Activated B cell treated with CpG ODN at 0.5 μM for 24 hours (primary cell): ENCODE data around the gene BANP. TPM values are rescaled to one million over a fixed set of nuclear protein-coding genes. Genes with fewer than 3 reads are reported as not detected.

Experiments
- ATAC-seq: fragments of 200-7000 bp; cut with Tn5 transposase; one replicate; pipeline ENCODE4 v1.10.0; 2021; ENCODE audit warnings: low read depth, mild to moderate bottlenecking, moderate library complexity
- CTCF ChIA-PET: fragments of 350-600 bp; sonication (Branson Sonifier 250); formaldehyde crosslinking; loops from one replicate; lab custom pipeline; 2021; ENCODE audit warnings: antibody characterized with exemption; lab: Charles Lee
- POLR2A ChIA-PET: fragments of 350-600 bp; sonication (Branson Sonifier 250); formaldehyde crosslinking; loops from one replicate; lab custom pipeline; 2021; ENCODE audit warnings: antibody characterized with exemption; lab: Charles Lee
- DNase-seq: peaks from one replicate; pipeline ENCODE4 v3.0.0; 2022
- H3K27ac Mint-ChIP-seq: one replicate; pipeline ENCODE4 v1.8.0; 2020; ENCODE audit warnings: mixed read lengths
- H3K27me3 Mint-ChIP-seq: one replicate; pipeline ENCODE4 v1.8.0; 2021; ENCODE audit warnings: mixed read lengths
- H3K36me3 Mint-ChIP-seq: one replicate; pipeline ENCODE4 v1.8.0; 2021; ENCODE audit warnings: low read depth, mixed read lengths
- H3K4me1 Mint-ChIP-seq: one replicate; pipeline ENCODE4 v1.8.0; 2021; ENCODE audit warnings: mixed read lengths
- H3K4me3 Mint-ChIP-seq: one replicate; pipeline ENCODE4 v1.8.0; 2020; ENCODE audit warnings: mild to moderate bottlenecking, mixed read lengths
- H3K9me3 Mint-ChIP-seq: one replicate; pipeline ENCODE4 v1.8.0; 2020; ENCODE audit warnings: mixed read lengths
- intact Hi-C: fragments of 100-400 bp; cut with micrococcal nuclease; formaldehyde crosslinking; loops from one replicate; pipeline ENCODE4 v1.15.1; 2024
- total RNA-seq: library from RNA; stranded (reverse); gene quantifications from 2 replicates; pipeline ENCODE4 v1.2.3, GENCODE V29; 2022
- TF ChIP-seq, protein P1 (sequence below): fragments of 200-600 bp; IDR thresholded peaks from one replicate; pipeline ENCODE4 v1.8.0; 2022; ENCODE audit warnings: antibody characterized with exemption, mild to moderate bottlenecking

Gene BANP
- total RNA-seq, 1 donor from 2014 or later: 72.3 TPM

DNA sequence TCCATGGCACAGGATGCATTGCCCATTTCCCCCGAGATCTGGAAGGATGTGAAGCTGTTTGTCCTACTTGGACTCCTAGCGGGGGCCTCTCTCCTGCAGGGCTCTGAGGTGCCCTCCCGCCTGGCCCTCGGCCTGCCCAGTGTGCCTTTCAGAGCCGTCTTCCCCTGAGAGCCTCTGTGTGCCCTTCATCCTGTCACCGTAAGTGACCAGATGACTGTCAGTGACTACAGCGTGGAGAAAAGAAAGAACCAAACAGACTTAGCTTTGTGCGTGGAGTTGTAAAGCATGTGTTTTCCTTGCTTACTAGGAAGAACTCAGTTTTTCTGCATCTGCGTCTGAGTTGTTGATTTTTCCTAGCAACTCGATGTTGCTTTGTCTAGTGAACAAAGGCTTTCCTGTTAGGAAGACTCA, 56.1 kb downstream of the BANP start:
- ATAC-seq (no peak), DNase-seq (no peak)
- ChIA-PET CTCF (no interaction called here), POLR2A (no interaction called here)
- TF ChIP-seq, protein P1, sequence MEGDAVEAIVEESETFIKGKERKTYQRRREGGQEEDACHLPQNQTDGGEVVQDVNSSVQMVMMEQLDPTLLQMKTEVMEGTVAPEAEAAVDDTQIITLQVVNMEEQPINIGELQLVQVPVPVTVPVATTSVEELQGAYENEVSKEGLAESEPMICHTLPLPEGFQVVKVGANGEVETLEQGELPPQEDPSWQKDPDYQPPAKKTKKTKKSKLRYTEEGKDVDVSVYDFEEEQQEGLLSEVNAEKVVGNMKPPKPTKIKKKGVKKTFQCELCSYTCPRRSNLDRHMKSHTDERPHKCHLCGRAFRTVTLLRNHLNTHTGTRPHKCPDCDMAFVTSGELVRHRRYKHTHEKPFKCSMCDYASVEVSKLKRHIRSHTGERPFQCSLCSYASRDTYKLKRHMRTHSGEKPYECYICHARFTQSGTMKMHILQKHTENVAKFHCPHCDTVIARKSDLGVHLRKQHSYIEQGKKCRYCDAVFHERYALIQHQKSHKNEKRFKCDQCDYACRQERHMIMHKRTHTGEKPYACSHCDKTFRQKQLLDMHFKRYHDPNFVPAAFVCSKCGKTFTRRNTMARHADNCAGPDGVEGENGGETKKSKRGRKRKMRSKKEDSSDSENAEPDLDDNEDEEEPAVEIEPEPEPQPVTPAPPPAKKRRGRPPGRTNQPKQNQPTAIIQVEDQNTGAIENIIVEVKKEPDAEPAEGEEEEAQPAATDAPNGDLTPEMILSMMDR: no peak
- no peaks in the 10 kb centered on the region for H3K9me3 Mint-ChIP-seq
- H3K36me3 Mint-ChIP-seq: peaks cover 87% of the 10 kb centered on the region
- no peak overlapping the region for H3K27ac Mint-ChIP-seq
- intact Hi-C loops: no loop called here
- H3K4me3 Mint-ChIP-seq: no peak overlapping the region
- H3K27me3 Mint-ChIP-seq: no peaks in the 10 kb centered on the region
- peaks cover 37% of the 10 kb centered on the region for H3K4me1 Mint-ChIP-seq

DNA sequence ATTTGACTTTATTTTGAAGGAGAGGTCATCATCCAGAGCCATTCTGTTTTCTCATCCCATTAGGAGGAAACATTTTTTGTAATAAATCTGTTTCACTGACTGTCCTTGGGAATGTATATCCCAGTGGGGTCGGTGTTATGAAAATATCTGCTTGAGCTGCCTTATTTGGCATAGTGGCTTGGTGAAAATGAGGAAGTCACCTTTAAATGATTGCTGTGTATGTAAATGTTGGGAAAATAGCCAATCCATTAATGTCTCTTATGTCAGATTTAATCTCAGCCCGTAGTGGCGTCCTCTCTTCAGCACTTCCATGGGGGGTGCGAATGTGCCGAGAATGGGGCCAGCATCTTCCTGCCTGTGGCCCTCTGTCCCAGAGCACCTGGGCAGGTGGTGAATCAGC, 57.6 kb downstream of the BANP start:
- Mint-ChIP-seq H3K27ac (no peak overlapping the region), H3K27me3 (no peaks in the 10 kb centered on the region), H3K36me3 (peaks cover 92% of the 10 kb centered on the region), H3K9me3 (no peaks in the 10 kb centered on the region), H3K4me3 (no peak overlapping the region), H3K4me1 (peaks cover 37% of the 10 kb centered on the region)
- ChIA-PET POLR2A (interaction anchor here (0.6 kb wide), 1 partner anchor 657 kb away, joined by 3 read pairs; no protein-coding TSS in a partner anchor), CTCF (no interaction called here)
- no peak for DNase-seq
- TF ChIP-seq, protein P1: no peak
- ATAC-seq: no peak
- intact Hi-C loops: no loop called here

DNA sequence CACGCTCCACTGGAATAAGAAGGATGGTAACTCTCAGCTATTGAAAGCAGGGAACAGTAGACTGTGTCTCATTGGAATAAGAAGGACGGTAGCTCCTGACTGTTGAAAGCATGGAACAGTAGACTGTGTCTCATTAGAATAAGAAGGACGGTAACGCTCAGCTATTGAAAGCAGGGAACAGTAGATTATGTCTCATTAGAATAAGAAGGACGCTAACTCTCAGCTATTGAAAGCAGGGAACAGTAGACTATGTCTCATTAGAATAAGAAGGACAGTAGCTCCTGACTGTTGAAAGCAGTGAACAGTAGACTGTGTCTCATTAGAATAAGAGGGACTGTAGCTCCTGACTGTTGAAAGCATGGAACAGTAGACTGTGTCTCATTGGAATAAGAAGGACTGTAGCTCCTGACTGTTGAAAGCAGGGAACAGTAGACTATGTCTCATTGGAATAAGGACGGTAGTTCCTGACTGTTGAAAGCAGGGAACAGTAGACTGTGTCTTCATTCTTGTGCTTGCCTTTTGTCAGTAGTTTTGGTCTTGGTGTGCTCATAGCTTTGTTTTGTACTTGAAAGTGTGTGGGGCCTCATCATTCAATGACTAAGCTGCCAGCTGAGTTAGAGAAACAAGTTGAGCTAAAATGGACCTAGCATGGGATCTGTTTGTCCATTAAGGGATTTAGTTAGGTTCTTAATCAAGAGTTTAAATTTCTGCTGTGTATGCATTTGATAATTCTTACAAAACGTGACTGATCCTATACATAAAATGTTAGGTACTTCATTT, 58.5 kb downstream of the BANP start:
- Mint-ChIP-seq H3K27ac (no peak overlapping the region), H3K27me3 (no peaks in the 10 kb centered on the region), H3K36me3 (peaks cover 88% of the 10 kb centered on the region), H3K4me3 (no peak overlapping the region), H3K4me1 (peaks cover 31% of the 10 kb centered on the region), H3K9me3 (no peaks in the 10 kb centered on the region)
- ChIA-PET CTCF (no interaction called here), POLR2A (interaction anchor here (0.6 kb wide), 1 partner anchor 415 kb away, joined by 9 read pairs; no protein-coding TSS in a partner anchor)
- intact Hi-C loops: no loop called here
- DNase-seq (no peak), ATAC-seq (no peak)
- TF ChIP-seq, protein P1: no peak

DNA sequence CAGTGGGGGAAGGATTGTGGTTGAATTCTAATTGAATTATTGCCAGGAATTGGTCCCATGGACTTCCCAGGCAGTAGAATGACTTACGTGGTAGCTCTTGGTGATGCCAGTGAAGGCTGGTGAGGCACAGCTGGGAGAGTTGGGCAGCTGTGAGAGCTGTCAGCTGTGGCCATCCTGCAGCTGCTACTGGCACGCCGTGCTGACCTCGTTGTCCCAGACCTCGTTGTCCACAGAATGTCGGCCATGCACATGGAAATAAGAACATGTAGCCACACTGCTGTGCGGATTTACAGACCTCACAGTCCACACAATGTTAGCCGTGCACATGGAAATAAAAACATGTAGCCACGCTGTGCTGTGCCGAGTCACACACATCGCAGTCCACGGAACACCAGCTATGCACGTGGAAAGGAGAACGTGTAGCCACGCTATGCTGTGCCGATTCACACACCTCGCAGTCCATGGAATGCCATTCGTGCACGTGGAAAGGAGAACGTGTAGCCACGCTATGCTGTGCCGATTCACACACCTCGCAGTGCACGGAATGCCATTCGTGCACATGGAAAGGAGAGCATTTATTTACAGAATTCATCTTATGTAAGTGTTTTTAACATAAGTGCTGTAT, 59.2 kb downstream of the BANP start:
- Mint-ChIP-seq H3K4me1 (peaks cover 24% of the 10 kb centered on the region), H3K36me3 (peaks cover 84% of the 10 kb centered on the region), H3K27ac (no peak overlapping the region), H3K4me3 (no peak overlapping the region), H3K9me3 (no peaks in the 10 kb centered on the region), H3K27me3 (no peaks in the 10 kb centered on the region)
- ATAC-seq: no peak
- CTCF ChIA-PET: no interaction called here
- POLR2A ChIA-PET: no interaction called here
- TF ChIP-seq, protein P1: no peak
- peak; percentile 0 for DNase-seq
- intact Hi-C loops: no loop called here

DNA sequence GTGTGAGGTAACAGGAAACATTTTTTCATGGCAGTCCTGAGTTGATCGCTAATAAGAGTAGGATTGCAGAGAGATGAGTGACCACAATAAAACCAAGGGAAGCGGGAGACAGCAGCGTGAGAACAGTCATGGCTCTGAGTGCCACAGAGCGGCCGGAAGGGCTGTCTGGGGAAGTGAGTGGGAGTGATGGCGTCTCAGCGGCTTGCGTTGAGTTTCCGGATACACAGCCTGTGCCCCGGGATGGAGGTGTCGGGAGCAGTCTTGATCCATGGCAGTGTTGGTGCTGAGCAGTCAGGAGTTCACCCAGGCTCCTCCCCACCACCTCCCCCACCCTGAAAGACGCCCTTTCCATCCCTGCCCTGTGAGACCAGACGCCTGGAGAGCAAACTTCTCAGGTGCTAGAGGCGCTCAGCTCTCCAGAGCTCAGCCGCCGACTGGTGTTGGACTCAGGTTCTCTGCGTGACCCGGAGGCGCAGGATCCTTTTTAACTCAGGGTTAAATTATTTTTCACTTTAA, 59.8 kb downstream of the BANP start:
- ChIA-PET CTCF (no interaction called here), POLR2A (no interaction called here)
- H3K4me1 Mint-ChIP-seq: peaks cover 19% of the 10 kb centered on the region
- H3K27ac Mint-ChIP-seq: no peak overlapping the region
- intact Hi-C loops: no loop called here
- no peaks in the 10 kb centered on the region for H3K27me3 Mint-ChIP-seq
- no peak for ATAC-seq
- H3K9me3 Mint-ChIP-seq: no peaks in the 10 kb centered on the region
- H3K4me3 Mint-ChIP-seq: no peak overlapping the region
- TF ChIP-seq, protein P1: no peak
- H3K36me3 Mint-ChIP-seq: peaks cover 80% of the 10 kb centered on the region
- peak; percentile 6 for DNase-seq
